Thyroid gland (tissue), 4 donors: ENCODE measurements around the gene ZFYVE9. TPM values are rescaled to one million over a fixed set of nuclear protein-coding genes. Genes with fewer than 3 reads are reported as not detected.
A peak's percentile ranks its signal among the peaks of the same experiment; 100 is the strongest.

Experiments used
- DNase-seq, 2 donors: peaks; one replicate each; pipeline ENCODE4 v3.0.0-alpha.2; 2019
- H3K27ac ChIP-seq, 3 donors: fragments of 200-600 bp; sonication (generic); 1 replicate in 2 of 3; 2 replicates in 1 of 3; pipeline ENCODE4 v1.5.1; 2016 to 2019; ENCODE audit warnings: mild to moderate bottlenecking in 1 of 3, moderate library complexity in 1 of 3
- H3K27me3 ChIP-seq: fragments of 200-600 bp; sonication (generic); one replicate; pipeline ENCODE4 v1.5.1; 2019
- H3K36me3 ChIP-seq, 2 donors: fragments of 200-600 bp; sonication (generic); one replicate each; pipeline ENCODE4 v1.5.1; 2016 to 2019
- H3K4me1 ChIP-seq, 2 donors: fragments of 200-600 bp; sonication (generic); one replicate each; pipeline ENCODE4 v1.5.1; 2017 to 2019
- H3K4me3 ChIP-seq, 3 donors: fragments of 200-600 bp; sonication (generic); replicated peaks in 1 of 3; 1 replicate in 2 of 3; 2 replicates in 1 of 3; pipeline ENCODE4 v1.5.1; 2016; ENCODE audit warnings: mild to moderate bottlenecking in 1 of 3
- H3K9me3 ChIP-seq: fragments of 200-600 bp; sonication (generic); one replicate; pipeline ENCODE4 v1.5.1; 2017
- POLR2A ChIP-seq, 2 donors: fragments of 450-650 bp; IDR thresholded peaks; one replicate each; pipeline ENCODE4 v1.6.1; 2017; ENCODE audit warnings: antibody characterized with exemption in 2 of 2, mild to moderate bottlenecking in 2 of 2, moderate library complexity in 1 of 2
- WGBS, 2 donors: methylation state at CpG; one replicate each; pipeline ENCODE4 v1.1.5; 2017; 5-methylcytosine and 5-hydroxymethylcytosine counted together
- intact Hi-C: fragments of 100-400 bp; cut with DNase I; formaldehyde crosslinking; loops from one replicate; pipeline ENCODE4 v1.15.1; 2023
- total RNA-seq, 4 donors: library from RNA; depleted of rRNA; stranded (reverse); fragments of >200 nt; gene quantifications; one replicate each; pipeline ENCODE4 v1.2.3, GENCODE V29; 2016
- TF ChIP-seq, protein P1 (sequence below), 6 experiments: fragments of 200-600 bp in 3 of 6; fragments of 450-650 bp in 3 of 6; sonication (generic) in 3 of 6; IDR thresholded peaks; one replicate each; pipeline ENCODE4 v1.5.1; 2016 to 2019; ENCODE audit warnings: antibody characterized with exemption in 6 of 6, mild to moderate bottlenecking in 2 of 6, inconsistent platforms in 1 of 6, moderate library complexity in 1 of 6

Gene ZFYVE9
- total RNA-seq, 4 donors from 2014 or later, result 51.1 to 58.8 (median 54.1) TPM

DNA sequence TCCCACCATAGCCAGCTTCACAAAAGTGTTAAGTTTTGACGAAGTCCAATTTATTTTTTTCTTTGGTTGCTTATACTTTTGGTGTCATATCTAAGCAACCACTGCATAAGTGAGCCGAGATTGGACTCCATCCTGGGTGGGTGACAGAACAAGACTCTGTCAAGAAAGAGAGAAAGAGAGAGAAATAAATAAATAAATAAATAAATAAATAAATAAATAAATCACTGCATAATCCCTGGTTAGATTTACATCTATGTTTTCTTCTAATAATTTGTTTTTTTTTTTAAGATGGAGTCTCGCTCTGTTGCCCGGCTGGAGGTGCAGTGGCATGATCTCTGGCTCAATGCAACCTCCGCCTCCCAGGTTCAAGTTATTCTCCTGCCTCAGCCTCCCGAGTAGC is 18.3 kb upstream of the ZFYVE9 start:
- Histone ChIP-seq H3K4me1 (no peaks in the 10 kb centered on the region), H3K36me3 (no peaks in the 10 kb centered on the region), H3K27me3 (no peaks in the 10 kb centered on the region), H3K27ac (no peak overlapping the region), H3K9me3 (no peaks in the 10 kb centered on the region), H3K4me3 (no peak overlapping the region)
- DNase-seq, result no peak
- 92 to 95% methylated on average over 6 of the region's 6 CpGs for WGBS, 2 donors
- TF ChIP-seq, protein P1, sequence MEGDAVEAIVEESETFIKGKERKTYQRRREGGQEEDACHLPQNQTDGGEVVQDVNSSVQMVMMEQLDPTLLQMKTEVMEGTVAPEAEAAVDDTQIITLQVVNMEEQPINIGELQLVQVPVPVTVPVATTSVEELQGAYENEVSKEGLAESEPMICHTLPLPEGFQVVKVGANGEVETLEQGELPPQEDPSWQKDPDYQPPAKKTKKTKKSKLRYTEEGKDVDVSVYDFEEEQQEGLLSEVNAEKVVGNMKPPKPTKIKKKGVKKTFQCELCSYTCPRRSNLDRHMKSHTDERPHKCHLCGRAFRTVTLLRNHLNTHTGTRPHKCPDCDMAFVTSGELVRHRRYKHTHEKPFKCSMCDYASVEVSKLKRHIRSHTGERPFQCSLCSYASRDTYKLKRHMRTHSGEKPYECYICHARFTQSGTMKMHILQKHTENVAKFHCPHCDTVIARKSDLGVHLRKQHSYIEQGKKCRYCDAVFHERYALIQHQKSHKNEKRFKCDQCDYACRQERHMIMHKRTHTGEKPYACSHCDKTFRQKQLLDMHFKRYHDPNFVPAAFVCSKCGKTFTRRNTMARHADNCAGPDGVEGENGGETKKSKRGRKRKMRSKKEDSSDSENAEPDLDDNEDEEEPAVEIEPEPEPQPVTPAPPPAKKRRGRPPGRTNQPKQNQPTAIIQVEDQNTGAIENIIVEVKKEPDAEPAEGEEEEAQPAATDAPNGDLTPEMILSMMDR (IDR thresholded peaks at IDR 0.05), result no peak
- TF ChIP-seq POLR2A (IDR thresholded peaks at IDR 0.05), result no peak
- intact Hi-C loops, result no loop called here

DNA sequence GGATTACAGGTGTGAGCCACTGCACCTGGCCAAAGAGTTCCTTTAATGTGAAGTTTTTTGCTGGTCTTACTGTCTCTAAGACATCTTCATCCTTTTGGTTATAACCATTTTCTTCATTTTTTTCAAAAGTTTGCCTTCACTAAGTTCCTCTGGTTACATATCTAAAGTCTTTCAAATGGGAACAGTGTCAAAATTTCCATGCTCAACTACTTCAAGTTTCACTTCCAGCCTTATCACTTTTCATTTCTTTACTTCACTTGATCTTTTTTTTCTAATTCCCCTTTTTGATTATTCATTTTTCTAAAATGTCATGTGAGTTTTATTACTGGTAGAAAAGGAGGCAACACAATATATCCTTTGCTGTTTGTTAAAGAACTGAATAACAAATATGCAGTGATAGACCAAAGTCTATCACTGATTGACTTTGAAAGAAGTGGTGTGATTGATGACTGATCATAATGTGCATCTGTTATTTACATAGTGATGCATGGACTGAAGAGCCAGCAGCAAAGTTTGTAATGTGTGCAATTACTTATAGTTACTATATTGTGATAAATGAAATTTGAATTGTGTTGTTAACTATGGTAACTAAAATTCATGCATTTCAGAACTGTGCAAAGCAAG is 16.0 kb upstream of the ZFYVE9 start:
- no peak overlapping the region for H3K4me3 ChIP-seq
- H3K36me3 ChIP-seq, result no peaks in the 10 kb centered on the region
- DNase-seq, result no peak
- no peaks in the 10 kb centered on the region for H3K4me1 ChIP-seq
- TF ChIP-seq, protein P1 (IDR thresholded peaks at IDR 0.05), result no peak
- no peak for TF ChIP-seq POLR2A (IDR thresholded peaks at IDR 0.05)
- no peaks in the 10 kb centered on the region for H3K27me3 ChIP-seq
- intact Hi-C loops, result loop anchor here (2.0 kb wide), 1 partner anchor 171 kb away; no protein-coding TSS in a partner anchor
- H3K9me3 ChIP-seq, result no peaks in the 10 kb centered on the region
- H3K27ac ChIP-seq, result no peak overlapping the region

DNA sequence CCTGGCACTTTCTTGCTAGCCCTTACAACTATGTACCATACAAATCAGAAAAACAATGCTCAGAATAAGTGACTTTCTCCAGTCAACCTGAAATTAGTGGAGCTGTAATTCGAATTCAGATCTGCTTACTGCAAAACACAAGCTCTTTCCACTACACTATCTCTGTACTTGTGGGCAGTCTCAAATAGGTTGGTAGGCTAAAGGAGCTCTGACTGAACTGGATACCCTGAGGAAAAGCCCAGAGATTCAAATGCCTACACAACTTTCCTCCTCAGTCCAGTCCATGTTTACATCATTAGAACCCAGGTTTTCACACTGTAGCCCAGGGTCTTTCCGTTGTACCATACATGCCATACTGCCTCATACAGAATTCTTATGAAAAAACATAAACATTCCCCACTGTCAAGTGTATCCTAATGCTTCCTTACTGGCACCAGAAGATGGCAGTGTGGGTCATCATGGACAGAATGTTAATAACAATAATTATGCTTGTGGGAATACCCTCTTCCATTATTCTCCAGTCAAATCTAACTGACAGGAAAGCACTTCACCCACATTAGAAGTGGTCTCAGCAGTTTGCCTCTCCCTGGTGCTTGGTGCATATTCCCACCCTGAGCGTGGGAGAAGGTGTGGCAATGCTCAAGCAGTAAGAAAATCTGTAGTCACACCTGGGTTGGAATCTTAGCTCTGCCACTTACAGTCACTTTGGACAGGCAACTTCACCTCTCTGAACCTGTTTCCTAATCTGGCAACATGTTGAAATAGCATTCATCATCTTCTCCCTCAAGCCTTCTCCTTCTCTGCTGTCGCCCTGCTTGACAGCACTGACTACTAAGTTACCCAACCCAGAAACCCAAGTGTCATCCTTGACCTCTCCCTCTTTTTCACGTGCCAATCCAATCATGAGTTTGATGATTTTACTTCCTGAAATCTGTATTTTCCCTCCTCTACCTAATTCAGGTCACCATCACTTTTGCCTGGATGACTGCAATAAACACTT is 14.4 kb upstream of the ZFYVE9 start:
- DNase-seq, result peak; percentile 37 to 43
- no peak for TF ChIP-seq POLR2A (IDR thresholded peaks at IDR 0.05)
- TF ChIP-seq, protein P1 (IDR thresholded peaks at IDR 0.05), result peak; percentile 36 to 83 (median 70)
- H3K4me1 ChIP-seq, result no peaks in the 10 kb centered on the region
- H3K9me3 ChIP-seq, result no peaks in the 10 kb centered on the region
- intact Hi-C loops, result loop anchor here (2.0 kb wide), 1 partner anchor 169 kb away; no protein-coding TSS in a partner anchor
- no peak overlapping the region for H3K4me3 ChIP-seq
- H3K36me3 ChIP-seq, result no peaks in the 10 kb centered on the region
- no peak overlapping the region for H3K27ac ChIP-seq
- WGBS, 2 donors, result 33 to 37% methylated on average over 5 of the region's 5 CpGs
- H3K27me3 ChIP-seq, result no peaks in the 10 kb centered on the region

DNA sequence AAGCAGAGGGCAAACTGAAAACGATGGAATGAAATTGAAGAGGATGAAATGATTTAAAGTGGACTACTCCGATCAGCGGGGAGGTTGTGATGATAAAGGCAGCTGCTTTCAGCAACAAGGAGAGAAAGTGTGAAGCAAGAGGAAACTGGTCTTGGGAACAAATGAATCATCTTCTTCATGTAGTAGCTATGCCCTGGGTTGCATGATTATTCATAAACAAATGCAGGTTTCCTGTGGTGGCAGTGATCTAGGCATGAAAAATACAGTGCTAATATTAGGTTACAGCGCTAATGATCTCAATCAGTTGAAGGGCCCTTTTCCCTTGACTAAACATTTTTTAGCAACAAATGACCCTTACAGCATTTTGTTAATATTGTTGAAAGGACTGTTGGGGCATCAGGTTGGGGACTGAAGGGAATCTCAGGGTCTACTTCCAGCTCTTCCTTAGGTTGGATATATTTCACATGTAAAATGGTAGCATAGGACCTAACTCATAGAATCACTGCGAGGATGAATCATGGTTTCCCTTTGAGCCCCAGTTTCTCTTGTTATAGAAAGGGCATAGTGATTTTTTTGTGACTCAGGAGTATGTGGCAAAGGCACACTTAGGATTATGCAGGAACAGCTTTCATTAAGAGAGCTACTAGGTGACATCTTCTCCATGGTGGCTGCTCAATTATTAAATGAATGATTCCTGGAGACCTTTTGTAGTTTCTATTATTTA is 1.9 kb upstream of the ZFYVE9 start:
- 71 to 87% methylated on average over 5 of the region's 5 CpGs for WGBS, 2 donors
- Histone ChIP-seq H3K27ac (no peak overlapping the region), H3K27me3 (no peaks in the 10 kb centered on the region), H3K9me3 (no peaks in the 10 kb centered on the region), H3K4me3 (no peak overlapping the region), H3K4me1 (peaks cover 17 to 18% of the 10 kb centered on the region in 2 donors), H3K36me3 (no peaks in the 10 kb centered on the region)
- intact Hi-C loops, result no loop called here
- no peak for DNase-seq
- TF ChIP-seq POLR2A (IDR thresholded peaks at IDR 0.05), result no peak
- TF ChIP-seq, protein P1 (IDR thresholded peaks at IDR 0.05), result no peak
